Fibroblast of pulmonary artery (primary cell): ENCODE measurements around the gene GIMAP5.

Experiments
- DNase-seq: peaks from one replicate; pipeline ENCODE4 v3.0.0-alpha.2; 2010; ENCODE audit warnings: low read depth
- H3K4me3 ChIP-seq: replicated peaks from 2 replicates; pipeline ENCODE4 v1.5.1; 2011; ENCODE audit warnings: low read depth, mild to moderate bottlenecking, control low read depth, low read length, moderate library complexity
- TF ChIP-seq, protein P1 (sequence below): IDR thresholded peaks from 2 replicates; pipeline ENCODE4 v1.5.1; 2011; ENCODE audit warnings: mild to moderate bottlenecking, control low read depth, low read length, inconsistent platforms; ENCODE audit errors: missing control alignments

The GIMAP5 gene

DNA sequence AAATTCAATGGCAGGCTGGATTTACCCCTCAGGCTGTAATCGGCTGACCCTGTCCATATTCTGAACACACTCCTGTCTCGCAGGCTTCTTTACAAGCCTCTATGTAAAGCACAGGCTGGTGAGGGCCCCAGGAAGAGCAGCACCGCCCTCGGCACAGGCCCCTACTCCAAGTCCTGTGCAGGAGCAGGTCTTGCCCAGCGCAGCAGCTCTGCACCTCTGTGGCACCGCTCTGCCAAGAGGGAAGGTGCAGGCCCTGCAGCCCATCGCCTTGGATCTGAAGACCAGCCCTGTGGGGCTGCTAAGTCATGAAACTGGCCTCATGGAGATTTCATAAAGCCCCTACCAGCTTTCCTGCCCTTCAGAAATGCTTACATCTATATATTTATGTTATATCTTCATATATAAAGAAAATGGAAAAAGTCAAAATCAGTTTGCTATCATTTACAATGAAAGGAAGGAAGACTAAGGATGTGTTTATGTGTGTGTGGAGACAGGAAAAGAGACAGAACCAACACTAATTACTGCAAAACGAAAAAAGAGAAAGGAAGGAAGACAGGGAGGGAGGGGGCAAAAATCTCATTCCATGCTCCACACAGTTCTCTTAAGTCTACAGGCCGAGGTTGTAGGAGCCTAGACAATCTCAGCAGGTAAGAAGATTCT is 53.3 kb downstream of the GIMAP5 start:
- DNase-seq = no peak
- TF ChIP-seq, protein P1, sequence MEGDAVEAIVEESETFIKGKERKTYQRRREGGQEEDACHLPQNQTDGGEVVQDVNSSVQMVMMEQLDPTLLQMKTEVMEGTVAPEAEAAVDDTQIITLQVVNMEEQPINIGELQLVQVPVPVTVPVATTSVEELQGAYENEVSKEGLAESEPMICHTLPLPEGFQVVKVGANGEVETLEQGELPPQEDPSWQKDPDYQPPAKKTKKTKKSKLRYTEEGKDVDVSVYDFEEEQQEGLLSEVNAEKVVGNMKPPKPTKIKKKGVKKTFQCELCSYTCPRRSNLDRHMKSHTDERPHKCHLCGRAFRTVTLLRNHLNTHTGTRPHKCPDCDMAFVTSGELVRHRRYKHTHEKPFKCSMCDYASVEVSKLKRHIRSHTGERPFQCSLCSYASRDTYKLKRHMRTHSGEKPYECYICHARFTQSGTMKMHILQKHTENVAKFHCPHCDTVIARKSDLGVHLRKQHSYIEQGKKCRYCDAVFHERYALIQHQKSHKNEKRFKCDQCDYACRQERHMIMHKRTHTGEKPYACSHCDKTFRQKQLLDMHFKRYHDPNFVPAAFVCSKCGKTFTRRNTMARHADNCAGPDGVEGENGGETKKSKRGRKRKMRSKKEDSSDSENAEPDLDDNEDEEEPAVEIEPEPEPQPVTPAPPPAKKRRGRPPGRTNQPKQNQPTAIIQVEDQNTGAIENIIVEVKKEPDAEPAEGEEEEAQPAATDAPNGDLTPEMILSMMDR = no peak
- H3K4me3 ChIP-seq = no peak overlapping the region

DNA sequence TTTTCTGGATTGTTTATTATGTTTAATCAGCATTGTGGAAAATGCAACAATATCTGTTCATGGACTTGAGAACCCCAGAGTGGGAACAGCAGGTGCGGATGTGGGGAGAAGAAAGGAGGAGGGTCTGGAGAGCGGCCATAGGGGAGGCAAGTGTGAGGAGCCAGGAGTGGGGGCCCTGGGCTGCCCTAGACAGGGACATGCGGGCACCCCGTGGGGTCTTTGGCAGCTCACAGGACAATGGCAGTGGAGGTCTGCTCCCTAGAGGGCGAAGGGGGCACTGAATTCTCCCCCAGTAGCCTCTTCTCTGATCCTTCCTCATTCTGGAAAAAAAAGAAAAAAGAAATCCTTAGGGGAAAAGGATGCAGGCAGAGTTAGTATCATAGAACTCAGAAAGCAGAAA is 54.1 kb downstream of the GIMAP5 start:
- TF ChIP-seq, protein P1 = no peak
- no peak for DNase-seq

DNA sequence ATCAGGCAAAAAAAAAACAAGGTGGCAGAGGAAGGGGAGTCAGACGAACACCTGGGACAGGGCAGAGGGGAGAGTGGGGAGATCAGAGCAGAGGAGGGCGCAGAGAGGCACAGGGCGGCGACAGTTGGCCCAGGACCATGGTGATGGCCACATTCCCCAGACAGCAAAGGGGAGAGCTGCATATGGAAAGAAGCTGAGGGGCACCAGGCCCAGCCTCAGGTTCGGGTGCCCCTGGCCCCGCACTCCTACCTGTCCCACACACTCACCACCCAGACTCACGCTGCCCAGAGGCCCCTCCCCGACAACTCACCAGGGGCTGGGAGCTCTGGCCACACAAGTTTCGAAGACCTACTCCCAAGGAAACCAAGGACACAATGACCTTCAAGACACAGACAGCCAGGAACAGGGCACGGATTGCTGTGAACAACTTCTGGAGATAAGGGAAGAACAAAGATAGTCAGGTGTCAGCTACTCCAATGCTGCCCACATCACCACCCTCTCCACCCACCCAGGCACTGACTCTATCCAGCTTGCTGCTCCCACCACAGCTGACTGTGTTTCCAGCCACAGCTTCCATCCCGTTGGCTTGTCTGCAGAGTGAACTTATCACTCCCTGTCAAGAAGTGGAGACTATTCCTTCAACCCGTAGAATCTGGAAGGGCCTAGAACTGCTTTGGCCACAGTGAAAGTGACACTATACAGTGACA is 54.7 kb downstream of the GIMAP5 start:
- DNase-seq = no peak
- TF ChIP-seq, protein P1 = no peak

More for the DNA sequence above, 54.1 kb downstream of the GIMAP5 start:
- no peak overlapping the region for H3K4me3 ChIP-seq

More for the DNA sequence above, 54.7 kb downstream of the GIMAP5 start:
- H3K4me3 ChIP-seq = no peak overlapping the region
